GM21526 (cell line): ENCODE measurements around the gene HMBS.

Source experiments
- ATAC-seq: cut with Tn5 transposase; IDR thresholded peaks from one replicate; pipeline ENCODE4 v1.9.1; 2021; ENCODE audit warnings: moderate library complexity; ENCODE audit not compliant: unreplicated experiment, low FRiP score

HMBS gene

DNA sequence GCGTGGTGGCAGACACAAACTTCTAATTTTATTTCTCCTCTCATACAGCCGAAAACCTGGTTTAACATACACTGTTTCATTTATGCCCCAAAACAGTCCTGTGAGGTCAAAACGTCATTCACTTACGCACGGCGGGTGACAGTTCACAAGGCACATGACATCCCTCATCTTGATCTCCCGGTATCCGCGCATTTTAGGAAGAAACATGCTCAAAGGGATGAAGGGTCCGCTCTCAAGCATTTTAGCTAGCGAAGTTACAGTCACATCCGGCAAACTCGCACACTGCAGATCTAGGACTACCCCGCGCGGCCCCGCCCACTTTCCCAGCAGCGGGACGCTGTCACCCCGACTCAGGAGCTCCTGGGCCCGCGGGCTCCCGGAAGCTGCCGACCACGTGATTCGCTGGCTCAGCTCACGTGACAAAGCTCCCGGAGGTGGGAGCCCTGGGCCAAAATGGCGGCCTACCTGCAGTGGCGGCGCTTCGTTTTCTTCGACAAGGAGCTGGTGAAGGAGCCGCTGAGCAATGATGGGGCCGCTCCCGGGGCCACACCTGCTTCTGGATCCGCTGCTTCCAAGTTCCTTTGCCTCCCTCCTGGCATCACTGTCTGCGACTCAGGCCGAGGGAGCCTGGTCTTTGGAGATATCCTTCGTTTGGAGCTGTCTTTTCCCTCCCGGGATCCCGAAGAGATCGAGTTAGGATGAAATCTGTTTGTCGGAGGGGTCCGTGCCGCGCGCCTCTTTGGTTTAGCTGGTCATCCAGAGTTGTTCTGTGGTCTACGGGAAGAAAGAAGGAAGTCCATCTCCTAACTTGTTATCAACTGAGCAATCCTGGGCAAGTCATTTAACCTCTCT lies 17.1 kb upstream of the HMBS start, which contains the start of gene VPS11:
VPS11 (plus strand) TSS at position 448 of the 852 bp plus-strand sequence; CDS start at position 454, 6 bp downstream.
- peak; percentile 82 for ATAC-seq

GRCh38 chr11:119077839-119078238 lies 6.8 kb upstream of the HMBS start:
- ATAC-seq = no peak

DNA sequence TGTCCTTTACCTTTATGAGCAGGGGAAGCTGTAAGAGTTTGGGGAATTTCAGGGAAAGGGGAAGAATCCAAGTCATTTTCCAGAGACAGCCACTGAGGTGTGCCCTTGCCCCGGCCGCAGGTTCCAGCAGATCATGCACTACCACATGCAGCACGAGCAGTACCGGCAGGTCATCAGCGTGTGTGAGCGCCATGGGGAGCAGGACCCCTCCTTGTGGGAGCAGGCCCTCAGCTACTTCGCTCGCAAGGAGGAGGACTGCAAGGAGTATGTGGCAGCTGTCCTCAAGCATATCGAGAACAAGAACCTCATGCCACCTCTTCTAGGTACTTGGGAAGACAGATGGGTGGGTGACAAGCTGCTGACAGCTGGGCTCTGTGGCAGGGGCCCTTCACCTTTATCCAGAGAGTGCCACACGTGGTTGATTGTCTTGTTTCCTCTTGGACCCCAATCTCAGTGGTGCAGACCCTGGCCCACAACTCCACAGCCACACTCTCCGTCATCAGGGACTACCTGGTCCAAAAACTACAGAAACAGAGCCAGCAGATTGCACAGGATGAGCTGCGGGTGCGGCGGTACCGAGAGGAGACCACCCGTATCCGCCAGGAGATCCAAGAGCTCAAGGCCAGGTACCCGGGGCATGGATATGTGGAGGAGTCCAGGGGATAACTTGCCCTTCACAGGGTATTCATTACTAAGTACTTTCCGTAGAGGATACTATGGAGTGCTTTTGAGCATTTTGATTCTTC lies 5.8 kb upstream of the HMBS start:
- no peak for ATAC-seq

DNA sequence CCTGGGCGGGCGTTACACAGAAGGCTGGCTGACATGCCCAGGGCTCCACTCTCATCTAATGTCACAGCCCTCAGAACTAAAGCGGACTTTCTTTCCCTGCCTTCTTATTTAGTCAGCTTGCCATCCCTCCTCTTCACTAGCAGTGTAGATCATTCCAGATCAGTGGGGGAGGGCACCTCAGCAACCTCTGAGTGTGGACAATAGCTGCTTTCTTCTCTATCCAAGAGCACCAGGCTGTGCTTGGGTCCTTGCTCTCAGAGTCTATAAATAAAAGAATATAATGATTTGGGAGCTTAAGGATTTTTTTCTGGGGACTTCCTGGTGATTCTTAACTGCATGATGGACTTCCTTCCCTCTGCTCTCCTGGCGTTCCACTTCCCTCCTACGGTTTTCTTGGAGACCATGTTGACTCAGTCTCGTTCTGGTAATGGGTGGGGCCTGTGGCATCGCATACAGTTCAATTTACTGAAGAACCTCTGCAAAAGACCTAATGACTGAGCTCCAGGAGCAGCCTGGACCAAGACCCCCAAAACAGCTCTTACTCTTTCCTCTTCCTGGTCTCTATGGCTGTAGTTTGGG lies 2.9 kb upstream of the HMBS start:
- ATAC-seq = no peak

- peak; percentile 5 for ATAC-seq
These were observed 761 bp downstream of the HMBS start for GRCh38 chr11:119085437-119085847.

DNA sequence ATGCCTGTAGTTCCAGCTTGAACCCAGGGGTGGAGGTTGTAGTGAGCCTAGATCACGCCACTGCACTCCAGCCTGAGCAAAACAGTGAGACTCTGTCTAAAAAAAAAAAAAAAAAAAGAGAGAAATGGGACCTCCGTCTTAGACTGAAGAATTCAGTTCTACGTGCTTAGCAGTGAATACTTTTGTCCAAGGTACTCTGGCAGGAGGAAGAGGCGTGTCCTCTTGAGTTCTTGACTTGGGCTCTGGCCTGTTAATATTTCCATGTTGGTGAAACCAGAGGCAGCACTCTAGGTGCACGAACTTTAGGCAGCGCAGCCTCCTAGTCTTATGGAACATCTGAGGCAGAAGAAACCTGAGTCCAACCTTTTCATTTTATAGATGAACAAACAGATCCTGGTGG lies 2.4 kb downstream of the HMBS start:
- no peak for ATAC-seq

GRCh38 chr11:119087747-119088241 lies 3.1 kb downstream of the HMBS start:
- ATAC-seq = no peak

DNA sequence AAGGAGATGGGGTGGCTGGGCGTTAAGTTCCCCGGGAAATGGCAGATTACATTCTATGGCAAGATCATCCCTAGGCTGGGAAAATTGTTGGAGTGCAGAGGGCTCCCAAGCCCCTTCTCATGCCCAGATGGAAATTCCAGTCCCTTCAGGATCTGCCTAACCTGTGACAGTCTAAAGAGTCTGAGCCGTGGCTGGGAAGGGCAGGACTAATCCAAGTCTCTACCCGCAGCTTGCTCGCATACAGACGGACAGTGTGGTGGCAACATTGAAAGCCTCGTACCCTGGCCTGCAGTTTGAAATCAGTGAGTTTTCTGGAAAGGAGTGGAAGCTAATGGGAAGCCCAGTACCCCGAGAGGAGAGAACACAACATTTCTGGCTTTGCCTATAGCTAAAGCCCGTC lies 3.7 kb downstream of the HMBS start:
- no peak for ATAC-seq

DNA sequence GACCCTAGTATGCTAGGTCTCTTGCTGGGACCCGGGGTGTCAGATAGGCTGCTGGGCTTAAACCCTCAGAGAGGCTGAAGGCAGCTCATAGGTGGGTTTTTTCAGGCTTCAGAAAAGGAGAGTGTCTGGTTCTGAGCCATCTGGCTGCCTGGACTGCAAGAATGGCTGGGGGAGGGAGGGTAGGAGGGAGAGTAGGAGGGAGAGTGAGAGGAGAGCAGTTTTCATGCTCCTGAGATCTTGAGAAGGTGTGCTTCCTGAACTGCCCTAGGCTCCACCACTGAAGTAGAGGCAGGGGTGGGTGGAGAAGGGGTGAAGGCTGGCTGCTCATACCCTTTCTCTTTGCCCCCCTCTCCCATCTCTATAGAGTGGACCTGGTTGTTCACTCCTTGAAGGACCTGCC lies 4.6 kb downstream of the HMBS start:
- no peak for ATAC-seq

DNA sequence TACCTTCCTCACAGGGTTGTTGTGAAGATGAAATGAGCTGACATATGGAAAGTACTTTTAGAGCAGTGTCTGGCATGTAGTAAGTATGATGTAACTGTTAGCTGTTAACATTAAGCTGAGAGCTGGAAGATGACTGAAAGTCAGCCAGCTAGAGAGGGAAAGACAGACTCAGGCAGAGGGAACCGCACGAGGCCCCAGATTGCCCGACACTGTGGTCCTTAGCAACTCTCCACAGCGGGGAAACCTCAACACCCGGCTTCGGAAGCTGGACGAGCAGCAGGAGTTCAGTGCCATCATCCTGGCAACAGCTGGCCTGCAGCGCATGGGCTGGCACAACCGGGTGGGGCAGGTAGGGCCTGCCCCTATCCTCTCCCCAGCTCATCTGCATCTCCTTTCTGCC lies 6.5 kb downstream of the HMBS start:
- no peak for ATAC-seq

DNA sequence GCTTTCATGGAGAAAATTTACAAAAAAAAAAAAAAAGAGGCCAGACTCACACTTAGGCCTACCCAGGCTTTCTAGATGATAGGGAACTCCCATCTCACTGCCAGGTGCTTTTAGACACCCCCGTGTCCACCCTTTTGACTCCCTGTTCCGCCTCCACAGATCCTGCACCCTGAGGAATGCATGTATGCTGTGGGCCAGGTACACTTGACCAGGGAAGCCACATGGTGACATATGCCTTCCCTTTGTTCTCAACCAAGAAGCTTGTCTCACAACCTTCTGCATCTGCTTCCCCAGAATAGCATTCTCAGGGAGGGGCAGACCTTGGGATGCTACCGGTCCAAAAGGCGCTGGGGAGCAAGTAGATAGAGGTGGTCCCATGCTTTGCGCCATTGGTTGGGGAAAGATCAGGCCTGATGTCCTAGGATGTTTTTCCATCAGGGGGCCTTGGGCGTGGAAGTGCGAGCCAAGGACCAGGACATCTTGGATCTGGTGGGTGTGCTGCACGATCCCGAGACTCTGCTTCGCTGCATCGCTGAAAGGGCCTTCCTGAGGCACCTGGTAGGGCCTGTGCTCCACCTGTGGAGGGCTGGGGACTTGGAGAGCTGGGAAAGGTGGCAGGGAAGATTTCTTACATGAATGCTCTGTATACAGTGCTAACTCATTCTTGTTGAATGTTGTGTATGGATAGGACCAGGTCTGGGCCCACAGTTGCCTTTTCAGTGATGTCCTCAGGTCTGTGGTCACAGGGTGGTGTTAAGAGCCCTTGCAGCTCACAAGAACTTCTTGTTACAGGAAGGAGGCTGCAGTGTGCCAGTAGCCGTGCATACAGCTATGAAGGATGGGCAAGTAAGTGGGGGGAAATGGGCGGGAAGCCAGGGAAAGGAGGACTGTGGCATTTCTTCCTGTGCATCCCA lies 7.5 kb downstream of the HMBS start:
- ATAC-seq = no peak

DNA sequence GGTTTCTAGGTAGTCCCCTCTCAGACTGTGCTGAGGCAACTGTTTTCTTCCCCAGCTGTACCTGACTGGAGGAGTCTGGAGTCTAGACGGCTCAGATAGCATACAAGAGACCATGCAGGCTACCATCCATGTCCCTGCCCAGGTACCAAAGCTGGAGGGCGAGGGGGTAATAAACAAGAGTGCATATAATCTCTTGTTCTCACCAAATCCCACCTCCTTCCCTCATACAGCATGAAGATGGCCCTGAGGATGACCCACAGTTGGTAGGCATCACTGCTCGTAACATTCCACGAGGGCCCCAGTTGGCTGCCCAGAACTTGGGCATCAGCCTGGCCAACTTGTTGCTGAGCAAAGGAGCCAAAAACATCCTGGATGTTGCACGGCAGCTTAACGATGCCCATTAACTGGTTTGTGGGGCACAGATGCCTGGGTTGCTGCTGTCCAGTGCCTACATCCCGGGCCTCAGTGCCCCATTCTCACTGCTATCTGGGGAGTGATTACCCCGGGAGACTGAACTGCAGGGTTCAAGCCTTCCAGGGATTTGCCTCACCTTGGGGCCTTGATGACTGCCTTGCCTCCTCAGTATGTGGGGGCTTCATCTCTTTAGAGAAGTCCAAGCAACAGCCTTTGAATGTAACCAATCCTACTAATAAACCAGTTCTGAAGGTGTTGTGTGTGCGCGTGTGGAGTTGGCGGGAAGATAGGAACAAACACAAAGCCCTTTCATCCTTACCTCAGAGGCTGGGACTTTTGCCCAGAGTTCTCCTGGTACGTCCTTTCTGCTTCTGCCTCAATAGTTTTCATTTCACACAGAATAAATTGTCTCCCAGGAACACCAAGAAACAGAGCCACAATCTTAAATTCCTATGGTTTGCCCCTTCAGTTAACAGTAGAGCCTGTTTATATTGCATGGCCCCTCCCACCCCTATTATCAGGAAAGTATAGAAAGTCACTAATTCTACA lies 8.5 kb downstream of the HMBS start:
- ATAC-seq = no peak

GRCh38 chr11:119093942-119094815 lies 9.5 kb downstream of the HMBS start:
- no peak for ATAC-seq

DNA sequence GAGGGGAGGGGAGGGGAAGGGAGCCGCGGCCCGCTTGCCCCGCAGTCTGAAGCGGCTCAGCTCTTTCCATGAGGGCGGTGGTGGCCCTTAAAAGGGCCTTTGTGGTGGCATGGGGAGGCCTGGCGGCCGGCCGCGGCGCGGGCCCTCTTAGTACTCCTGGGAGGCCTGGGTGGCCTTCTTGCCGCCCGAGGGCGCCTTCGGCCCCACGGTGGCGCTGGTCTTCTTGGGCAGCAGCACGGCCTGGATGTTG lies 10.1 kb downstream of the HMBS start:
- peak; percentile 25 for ATAC-seq

DNA sequence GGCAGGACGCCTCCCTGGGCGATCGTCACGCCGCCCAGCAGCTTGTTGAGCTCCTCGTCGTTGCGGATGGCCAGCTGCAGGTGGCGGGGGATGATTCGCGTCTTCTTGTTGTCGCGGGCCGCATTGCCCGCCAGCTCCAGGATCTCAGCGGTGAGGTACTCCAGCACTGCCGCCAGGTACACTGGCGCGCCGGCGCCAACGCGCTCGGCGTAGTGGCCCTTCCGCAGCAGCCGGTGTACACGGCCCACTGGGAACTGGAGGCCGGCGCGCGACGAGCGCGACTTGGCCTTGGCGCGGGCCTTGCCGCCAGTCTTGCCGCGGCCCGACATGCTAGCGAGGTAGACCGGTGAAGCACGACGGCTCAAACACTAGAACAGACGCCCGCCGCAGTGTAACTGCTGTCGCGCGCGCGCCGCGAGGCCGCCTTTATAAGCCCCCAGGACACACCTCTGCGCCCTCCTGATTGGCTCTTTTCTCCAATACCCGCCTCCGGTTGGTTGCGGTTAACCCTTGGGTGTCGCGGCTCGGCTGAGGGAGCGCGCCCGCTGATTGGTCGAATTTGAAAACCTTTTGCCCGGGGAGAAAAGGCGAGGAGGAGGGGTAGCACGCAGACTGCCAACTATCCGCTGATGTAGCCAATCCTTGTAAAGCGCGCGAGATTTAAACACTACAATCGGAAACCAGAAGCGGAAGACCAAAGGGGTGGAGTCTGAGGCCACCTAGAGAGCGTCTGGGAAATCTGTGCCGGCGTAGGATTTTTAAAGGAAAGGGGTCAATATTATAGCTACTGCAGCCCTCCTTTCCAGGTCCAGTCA lies 10.6 kb downstream of the HMBS start:
- ATAC-seq = peak; percentile 72

DNA sequence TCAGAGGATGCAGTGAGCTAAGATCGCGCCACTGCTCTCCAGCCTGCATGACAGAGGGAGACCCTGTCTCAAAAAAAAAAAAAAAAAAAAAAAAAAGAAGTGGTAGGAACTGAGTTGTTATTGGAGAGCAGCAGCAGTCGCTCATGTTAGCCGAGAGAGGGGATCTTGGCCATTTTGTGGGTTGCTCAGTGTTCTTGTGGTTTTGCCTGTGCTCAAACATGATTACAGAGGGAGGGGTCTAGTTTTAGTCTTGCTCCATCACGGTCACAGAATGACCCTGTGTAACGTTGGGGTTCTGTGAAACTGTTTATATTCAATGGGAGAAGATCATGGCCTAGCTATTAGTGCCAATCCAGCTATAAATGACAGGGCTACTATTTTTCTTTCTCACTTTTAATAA lies 15.0 kb downstream of the HMBS start:
- no peak for ATAC-seq

DNA sequence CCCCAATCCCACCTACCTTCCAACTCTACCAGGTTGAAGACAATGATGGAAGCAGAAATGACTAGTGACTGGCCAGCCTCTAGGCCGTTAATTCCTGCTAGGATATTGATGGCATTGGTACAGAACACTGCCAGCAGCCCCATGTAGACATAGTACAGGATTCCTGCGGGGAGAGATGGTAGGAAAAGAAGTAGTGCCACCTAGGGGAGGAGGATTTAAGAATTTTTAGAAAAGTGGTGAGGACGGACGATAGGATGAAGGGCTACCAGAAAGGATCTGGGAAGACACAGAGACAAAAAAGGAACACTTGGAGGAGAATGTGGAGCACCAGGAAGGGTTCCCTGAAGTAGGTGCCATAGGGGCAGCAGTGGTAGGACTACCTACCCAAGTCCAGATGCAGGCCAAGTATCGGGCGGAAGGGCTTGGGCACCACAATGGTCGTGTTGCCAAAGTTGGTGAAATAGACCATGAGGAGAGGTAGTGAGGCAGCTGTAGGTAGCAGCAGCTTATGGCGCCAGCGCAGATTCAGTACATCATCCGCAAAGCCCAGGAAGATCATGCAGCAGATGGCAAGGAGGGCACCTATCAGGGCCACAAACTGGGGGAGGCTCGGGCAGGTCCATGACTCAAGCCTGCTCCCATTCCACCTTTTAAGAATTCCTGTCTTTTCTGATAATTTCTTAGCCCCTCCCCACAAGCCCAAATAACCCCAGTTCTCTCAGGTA lies 15.7 kb downstream of the HMBS start:
- ATAC-seq = no peak
